GM12878 (cell line): ENCODE measurements around the gene ZC3H10. TPM values are rescaled to one million over a fixed set of nuclear protein-coding genes. Genes with fewer than 3 reads are reported as not detected.

Experiments used
- ATAC-seq: fragments of 200-7000 bp; cut with Tn5 transposase; 3 replicates; pipeline ENCODE4 v1.9.1; 2020; ENCODE audit warnings: mild to moderate bottlenecking, moderate library complexity
- BruUV-seq: library from RNA; stranded (reverse); fragments of 400-500 nt; replicated peaks from 2 replicates; lab custom pipeline; 2021; lab: Mats Ljungman, UMichigan
- CTCF ChIA-PET: fragments of 300-600 bp; sonication (Branson Sonifier 250); formaldehyde crosslinking; extraction: SDS; loops from one replicate; lab custom pipeline; 2021; ENCODE audit warnings: inconsistent platforms; lab: Yijun Ruan, JAX
- POLR2A ChIA-PET: fragments of 350-600 bp; formaldehyde crosslinking; extraction: SDS; loops from one replicate; lab custom pipeline; 2021; ENCODE audit warnings: inconsistent platforms; lab: Charles Lee
- RAD21 ChIA-PET: fragments of 300-600 bp; sonication (Branson Sonifier 250); formaldehyde crosslinking; loops from one replicate; lab custom pipeline; 2023; ENCODE audit warnings: antibody characterized with exemption; ENCODE audit not compliant: unreplicated experiment; lab: Charles Lee
- SMC1A ChIA-PET: fragments of 300-600 bp; sonication (Branson Sonifier 250); formaldehyde crosslinking; loops from one replicate; lab custom pipeline; 2023; ENCODE audit not compliant: unreplicated experiment, uncharacterized antibody; lab: Charles Lee
- DNase-seq: peaks from one replicate; pipeline ENCODE4 v3.0.0-alpha.2; 2011; ENCODE audit warnings: low read depth, low spot score
- FAIRE-seq: peaks from 3 replicates; lab custom pipeline; 2011; peaks lifted over from hg19 to GRCh38; lab: Jason Lieb, UNC
- H2AFZ ChIP-seq: 2 replicates; pipeline ENCODE4 v1.6.0; 2011; ENCODE audit warnings: low read depth, low read length, control low read depth; ENCODE audit not compliant: control insufficient read depth
- H3K27ac ChIP-seq: 2 replicates; pipeline ENCODE4 v1.5.1; 2011; ENCODE audit warnings: control low read depth; ENCODE audit not compliant: control insufficient read depth, insufficient read depth
- H3K27me3 ChIP-seq, 2 experiments: replicated peaks in 1 of 2; 2 replicates each; pipeline versions ENCODE4 v1.6.0 to v1.6.1; 2011; ENCODE audit warnings: low read length in 1 of 2; ENCODE audit not compliant: control insufficient read depth in 2 of 2, insufficient read depth in 2 of 2
- H3K36me3 ChIP-seq, 2 experiments: 2 replicates each; pipeline ENCODE4 v1.5.1; 2011; ENCODE audit warnings: low read length in 1 of 2; ENCODE audit not compliant: control insufficient read depth in 2 of 2, insufficient read depth in 2 of 2
- H3K4me1 ChIP-seq: 2 replicates; pipeline ENCODE4 v1.6.1; 2011; ENCODE audit warnings: mild to moderate bottlenecking, low read length, moderate library complexity, mixed read lengths; ENCODE audit not compliant: control insufficient read depth, insufficient read depth
- H3K4me2 ChIP-seq: 2 replicates; pipeline ENCODE4 v1.6.0; 2011; ENCODE audit warnings: control low read depth; ENCODE audit not compliant: control insufficient read depth, insufficient read depth
- H3K4me3 ChIP-seq: fragments of 200-600 bp; sonication (generic); 2 replicates; pipeline ENCODE4 v1.5.1; 2016
- H3K79me2 ChIP-seq: 2 replicates; pipeline ENCODE4 v1.6.0; 2011; ENCODE audit warnings: low read length; ENCODE audit not compliant: control insufficient read depth, insufficient read depth
- H3K9ac ChIP-seq: 2 replicates; pipeline ENCODE4 v1.8.0; 2011; ENCODE audit warnings: low read length, control low read depth, mixed read lengths; ENCODE audit not compliant: control insufficient read depth, insufficient read depth
- H3K9me3 ChIP-seq: replicated peaks from 3 replicates; pipeline ENCODE4 v1.5.1; 2011; ENCODE audit warnings: mild to moderate bottlenecking, low read length; ENCODE audit not compliant: control insufficient read depth, insufficient read depth
- H4K20me1 ChIP-seq: 2 replicates; pipeline ENCODE4 v1.6.0; 2011; ENCODE audit not compliant: control insufficient read depth, insufficient read depth
- POLR2A ChIP-seq: IDR thresholded peaks from 2 replicates; pipeline ENCODE4 v1.6.1; 2011; ENCODE audit warnings: low read depth, mild to moderate bottlenecking, low read length
- POLR2AphosphoS2 ChIP-seq: IDR thresholded peaks from 2 replicates; pipeline ENCODE4 v1.6.1; 2011; ENCODE audit warnings: low read depth, mild to moderate bottlenecking, low read length, improper control_type of control experiment, moderate library complexity
- POLR2AphosphoS5 ChIP-seq: IDR thresholded peaks from 2 replicates; pipeline ENCODE4 v1.6.1; 2011; ENCODE audit warnings: mild to moderate bottlenecking, low read length, inconsistent platforms
- SRF ChIP-seq, 2 experiments: IDR thresholded peaks; 2 replicates each; pipeline ENCODE4 v1.6.1; 2011; ENCODE audit warnings: low read depth in 2 of 2, low read length in 2 of 2, mild to moderate bottlenecking in 1 of 2, moderate library complexity in 1 of 2
- SUZ12 ChIP-seq: fragments of 200-600 bp; sonication (generic); IDR thresholded peaks from one replicate; pipeline ENCODE4 v1.6.1; 2018; ENCODE audit warnings: antibody characterized with exemption, mild to moderate bottlenecking; ENCODE audit not compliant: unreplicated experiment
- WGBS: methylation state at CpG from one replicate; pipeline ENCODE4 v1.1.6; 2016; ENCODE audit warnings: low lambda C conversion rate; ENCODE audit not compliant: insufficient replicate concordance, insufficient coverage; ENCODE audit errors: missing lambda C conversion rate; 5-methylcytosine and 5-hydroxymethylcytosine counted together
- in situ Hi-C: fragments of 300-500 bp; cut with MboI; formaldehyde crosslinking; loops from 9 replicates; pipeline ENCODE4 v1.14.3; 2018; ENCODE audit warnings: mixed read lengths
- intact Hi-C: fragments of 100-400 bp; cut with micrococcal nuclease; formaldehyde crosslinking; loops from one replicate; pipeline ENCODE4 v1.14.2; 2022; ENCODE audit not compliant: unreplicated experiment
- polyA plus RNA-seq, 11 experiments: library from polyadenylated mRNA; depleted of rRNA in 4 of 11; unstranded in 6 of 11; stranded (reverse) in 5 of 11; fragments of >200 nt; fragmentation: Nextera tagmentation in 4 of 11; fragmentation: Illumina TruSeq in 1 of 11; extraction: Ambion mirVana in 4 of 11; extraction: Trizol in 1 of 11; gene quantifications; 1 replicate in 1 of 11; 2 replicates in 10 of 11; pipeline versions ENCODE4 v1.2.1 to v1.2.3, GENCODE V29; 2011 to 2016; ENCODE audit warnings: inconsistent platforms in 2 of 11, missing spikeins in 2 of 11, low read depth in 1 of 11
- total RNA-seq, 4 experiments: library from RNA; depleted of rRNA in 3 of 4; stranded (reverse); fragments of >200 nt in 3 of 4; fragmentation: Illumina TruSeq in 1 of 4; extraction: Trizol in 1 of 4; gene quantifications; 2 replicates each; pipeline versions ENCODE4 v1.2.1 to v1.2.3, GENCODE V29; 2013 to 2021
- TF ChIP-seq, protein P1 (sequence below): fragments of 450-650 bp; IDR thresholded peaks from 2 replicates; pipeline ENCODE4 v1.6.1; 2018; ENCODE audit warnings: borderline replicate concordance, mild to moderate bottlenecking; ENCODE audit not compliant: partially characterized antibody

The ZC3H10 gene
- total and polyA plus RNA-seq, 10 of the 15 experiments (the other 5 are each of a cell fraction or from before 2014, with no cell fraction given): 0.56 to 6.4 (median 3.7) TPM

DNA sequence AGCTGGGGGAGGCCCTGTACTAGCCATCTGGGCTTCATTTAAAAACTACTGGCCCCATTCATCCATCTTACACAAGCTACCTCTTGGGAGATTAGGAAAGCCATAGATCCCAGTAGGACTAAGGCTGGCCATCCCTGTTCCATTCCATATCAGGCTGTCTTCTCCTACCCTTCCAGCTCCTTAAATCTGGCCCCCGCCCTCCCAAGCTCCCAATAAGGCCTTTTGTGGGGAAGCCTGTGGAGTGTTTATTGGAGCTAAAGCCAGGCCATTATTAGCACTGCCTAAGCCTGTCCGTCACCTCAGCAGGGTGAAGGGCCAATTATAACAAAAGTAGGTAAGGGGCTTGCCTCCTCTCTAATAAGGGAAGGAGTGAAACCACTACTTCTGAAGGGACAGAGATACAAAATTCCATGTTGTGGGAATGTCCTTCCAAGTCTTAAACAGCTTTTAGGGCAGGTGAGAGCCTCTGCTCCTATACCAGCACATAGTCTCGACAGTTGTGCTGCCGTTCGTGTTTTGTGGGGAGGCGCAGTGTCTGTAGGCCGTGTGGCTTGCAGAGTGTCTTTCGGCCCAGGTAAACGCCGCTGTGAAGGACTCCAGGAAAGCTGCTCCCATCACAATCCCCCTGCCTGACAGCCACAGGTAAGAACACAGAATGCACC is 43.8 kb downstream of the ZC3H10 start:
- no peak overlapping the region for H2AFZ ChIP-seq

More for the DNA sequence above, 43.8 kb downstream of the ZC3H10 start:
- no peaks in the 10 kb centered on the region for H3K9me3 ChIP-seq
- ChIA-PET CTCF (interaction anchor here (0.5 to 2.2 kb wide), 8 partner anchors 27 to 428 kb away, joined by 3 to 10 read pairs (median 4); partner anchors contain the start of gene SMARCC2), SMC1A (interaction anchor here (1.3 to 2.7 kb wide), 2 partner anchors 26 to 37 kb away, joined by 3 to 12 read pairs; no protein-coding TSS in a partner anchor), POLR2A (interaction anchor here (0.5 to 1.3 kb wide), 7 partner anchors 11 to 458 kb away, joined by 3 to 5 read pairs (median 4); no protein-coding TSS in a partner anchor), RAD21 (interaction anchor here (1.0 to 2.0 kb wide), 3 partner anchors 27 to 43 kb away, joined by 3 to 11 read pairs (median 3); partner anchors contain the start of genes ESYT1, SMARCC2 and ZC3H10)
- in situ Hi-C loops (no loop called here), intact Hi-C loops (no loop called here)
- no peak for DNase-seq
- no peak for FAIRE-seq
- no peak for ATAC-seq
- 89% methylated on average over 10 of the region's 10 CpGs for WGBS
- H3K79me2 ChIP-seq: peaks cover 39% of the 10 kb centered on the region
- H3K4me2 ChIP-seq: no peak overlapping the region
- peaks cover 17% of the 10 kb centered on the region for H3K4me1 ChIP-seq
- peak; percentile 52 for TF ChIP-seq POLR2A
- TF ChIP-seq, protein P1, sequence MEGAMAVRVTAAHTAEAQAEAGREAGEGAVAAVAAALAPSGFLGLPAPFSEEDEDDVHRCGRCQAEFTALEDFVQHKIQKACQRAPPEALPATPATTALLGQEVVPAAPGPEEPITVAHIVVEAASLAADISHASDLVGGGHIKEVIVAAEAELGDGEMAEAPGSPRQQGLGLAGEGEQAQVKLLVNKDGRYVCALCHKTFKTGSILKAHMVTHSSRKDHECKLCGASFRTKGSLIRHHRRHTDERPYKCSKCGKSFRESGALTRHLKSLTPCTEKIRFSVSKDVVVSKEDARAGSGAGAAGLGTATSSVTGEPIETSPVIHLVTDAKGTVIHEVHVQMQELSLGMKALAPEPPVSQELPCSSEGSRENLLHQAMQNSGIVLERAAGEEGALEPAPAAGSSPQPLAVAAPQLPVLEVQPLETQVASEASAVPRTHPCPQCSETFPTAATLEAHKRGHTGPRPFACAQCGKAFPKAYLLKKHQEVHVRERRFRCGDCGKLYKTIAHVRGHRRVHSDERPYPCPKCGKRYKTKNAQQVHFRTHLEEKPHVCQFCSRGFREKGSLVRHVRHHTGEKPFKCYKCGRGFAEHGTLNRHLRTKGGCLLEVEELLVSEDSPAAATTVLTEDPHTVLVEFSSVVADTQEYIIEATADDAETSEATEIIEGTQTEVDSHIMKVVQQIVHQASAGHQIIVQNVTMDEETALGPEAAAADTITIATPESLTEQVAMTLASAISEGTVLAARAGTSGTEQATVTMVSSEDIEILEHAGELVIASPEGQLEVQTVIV: no peak
- TF ChIP-seq SRF (IDR thresholded peaks at IDR 0.05; ENCODE audit: low read depth in 2 of 2, low read length in 2 of 2): no peak
- peak; percentile 52 for TF ChIP-seq POLR2AphosphoS5
- TF ChIP-seq POLR2AphosphoS2: 0 out of 2 replicates have a peak, but pooled peaks have one; percentile 47
- TF ChIP-seq SUZ12: no peak
- H3K27ac ChIP-seq: no peak overlapping the region
- H3K36me3 ChIP-seq: peaks cover 23 to 33% of the 10 kb centered on the region in 2 experiments
- no peaks in the 10 kb centered on the region for H4K20me1 ChIP-seq
- H3K27me3 ChIP-seq: no peaks in the 10 kb centered on the region
- BruUV-seq: no TSS peak
- no peak overlapping the region for H3K9ac ChIP-seq
- H3K4me3 ChIP-seq: no peak overlapping the region
